Measurements from ENCODE around the gene FN3KRP. TPM values are rescaled to one million over a fixed set of nuclear protein-coding genes. Genes with fewer than 3 reads are reported as not detected.

Gene FN3KRP
- total and polyA plus RNA-seq, 2 of the 13 experiments (the other 11 are each of a cell fraction or from before 2014, with no cell fraction given): 22.4 to 28.2 TPM

GRCh38 chr17:82729479-82730260 lies 13.2 kb downstream of the FN3KRP start:
- FAIRE-seq (no peak), ATAC-seq (peak; percentile 14), DNase-seq (ENCODE audit: low spot score) (no peak)
- H3K27ac ChIP-seq (ENCODE audit: extremely low read length, insufficient read depth, low read length): no peak overlapping the region
- peaks cover under 1% of the 10 kb centered on the region; the same call in 1 of the 2 replicates for H3K4me1 ChIP-seq (ENCODE audit: insufficient read depth, low read length)
- no peaks in the 10 kb centered on the region for H4K20me1 ChIP-seq (ENCODE audit: insufficient read depth, low read length)
- peaks cover 10% of the 10 kb centered on the region for H3K9me3 ChIP-seq (ENCODE audit: low read length)
- BruUV-seq (replicated peaks): no TSS peak
- no peak overlapping the region for H3K4me3 ChIP-seq (replicated peaks in 1 of 3; ENCODE audit: insufficient read depth in 1 of 3, low read depth in 2 of 3, low read length in 3 of 3)
- in situ Hi-C loops (cut with HindIII; ENCODE audit: extremely low pct_ligation_motif_present, low pct_unique_long_range_greater_than_20kb) (no loop called here), intact Hi-C loops (cut with micrococcal nuclease; ENCODE audit: unreplicated experiment) (no loop called here)
- POLR2A ChIA-PET: interaction anchor here (1.4 kb wide), 1 partner anchor 9 kb away, joined by 6 read pairs; no protein-coding TSS in a partner anchor
- CTCF ChIA-PET (ENCODE audit: low intra/inter-chr PET ratio, low total read pairs): no interaction called here
- peaks cover 10 to 16% of the 10 kb centered on the region in 2 experiments; a peak in 4 of 5 replicates for H3K36me3 ChIP-seq (replicated peaks in 1 of 2; ENCODE audit: control insufficient read depth in 1 of 2, insufficient read depth in 2 of 2, low read length in 2 of 2)
- 90% methylated on average over 47 of the region's 48 CpGs for WGBS (ENCODE audit: low lambda C conversion rate)
- H3K9ac ChIP-seq (ENCODE audit: insufficient read depth, low read depth, low read length): no peak overlapping the region
- no peaks in the 10 kb centered on the region for H3K27me3 ChIP-seq (ENCODE audit: control insufficient read depth in 1 of 2, insufficient read depth in 2 of 2, low read length in 2 of 2)
- no peak overlapping the region for H3K4me2 ChIP-seq (ENCODE audit: low read depth, low read length)
- H3K79me2 ChIP-seq (ENCODE audit: insufficient read depth, low read length): no peaks in the 10 kb centered on the region
- no peak overlapping the region for H2AFZ ChIP-seq (ENCODE audit: low read length)
- TF ChIP-seq KDM3A (CRISPR knock-in tag; IDR thresholded peaks at IDR 0.05; ENCODE audit: low read depth) (no peak), ZNF101 (CRISPR knock-in tag; IDR thresholded peaks at IDR 0.05; ENCODE audit: borderline replicate concordance, low read depth) (no peak), ZKSCAN1 (IDR thresholded peaks at IDR 0.05; ENCODE audit: low read length) (no peak), TBP (CRISPR knock-in tag; IDR thresholded peaks at IDR 0.05) (no peak), BCL3 (CRISPR knock-in tag; IDR thresholded peaks at IDR 0.05) (no peak), HIC2 (CRISPR knock-in tag; IDR thresholded peaks at IDR 0.05; ENCODE audit: low read depth) (0 out of 2 replicates have a peak, but pooled peaks have one; percentile 38), ZNF251 (CRISPR knock-in tag; IDR thresholded peaks at IDR 0.05) (no peak), MAX (IDR thresholded peaks at IDR 0.05) (no peak), ZSCAN12 (CRISPR knock-in tag; IDR thresholded peaks at IDR 0.05) (no peak), CCAR2 (optimal IDR thresholded peaks at IDR 0.05; ENCODE audit: low read depth, low read length) (no peak), MLLT10 (CRISPR knock-in tag; IDR thresholded peaks at IDR 0.05) (no peak), AGO2 (optimal IDR thresholded peaks at IDR 0.05; ENCODE audit: low read depth, low read length) (peak; percentile 40), ZFP41 (CRISPR knock-in tag; IDR thresholded peaks at IDR 0.05; ENCODE audit: borderline replicate concordance) (no peak), IRF1 (CRISPR knock-in tag; IDR thresholded peaks at IDR 0.05; ENCODE audit: low read depth) (no peak), AKNA (CRISPR knock-in tag; IDR thresholded peaks at IDR 0.05; ENCODE audit: borderline replicate concordance) (no peak)
